Measurements from ENCODE around the gene SLC9A5. TPM values are rescaled to one million over a fixed set of nuclear protein-coding genes. Genes with fewer than 3 reads are reported as not detected.
A peak's percentile ranks its signal among the peaks of the same experiment; 100 is the strongest.

The SLC9A5 gene
- total RNA-seq, 1 donor from 2014 or later: 0.84 TPM

DNA sequence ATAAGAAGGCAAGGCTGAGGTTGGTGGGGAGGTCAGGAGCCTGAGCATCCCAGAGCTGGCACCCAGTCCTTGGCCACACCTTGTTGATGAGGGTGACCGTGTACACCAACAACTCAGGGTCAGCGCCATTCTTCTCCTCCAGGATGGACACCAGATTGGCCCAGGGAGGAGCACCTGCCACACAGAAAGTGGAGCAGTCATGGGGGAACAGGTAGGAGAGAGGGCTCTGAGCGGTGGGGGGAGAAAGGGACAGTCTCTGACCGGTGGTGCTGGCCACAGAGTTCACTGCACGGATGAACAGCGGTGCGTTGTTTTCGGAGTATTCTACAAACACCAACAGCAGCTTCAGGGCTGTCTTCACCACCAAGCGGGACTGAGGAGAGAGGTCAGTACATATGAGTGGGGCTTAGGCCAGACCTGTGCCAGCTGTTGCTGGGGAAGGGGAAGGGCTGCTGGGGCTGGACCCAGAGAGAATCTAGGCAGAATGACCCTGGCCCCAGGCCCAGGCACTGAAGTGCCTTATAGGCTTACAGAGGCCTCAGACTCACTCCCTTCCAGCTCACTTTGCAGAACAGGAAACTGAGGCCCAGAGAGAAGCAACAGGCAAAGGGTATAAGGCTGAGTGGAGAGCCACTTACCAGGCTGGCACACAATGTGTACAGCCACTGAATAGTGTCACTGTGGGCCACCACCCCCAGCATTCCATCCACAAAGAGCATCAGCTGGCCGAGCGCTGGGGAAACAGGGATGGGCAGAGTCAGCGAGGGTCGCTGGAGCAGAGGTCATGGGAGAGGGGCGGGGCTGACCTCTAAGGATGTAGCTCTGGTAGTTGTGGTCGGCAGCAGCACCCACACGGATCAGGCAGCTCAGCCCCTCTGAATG is 11.1 kb upstream of the SLC9A5 start:
- no peak for ATAC-seq
- intact Hi-C loops (cut with DNase I): no loop called here
- peak; percentile 65 for DNase-seq (ENCODE audit: missing footprints)

DNA sequence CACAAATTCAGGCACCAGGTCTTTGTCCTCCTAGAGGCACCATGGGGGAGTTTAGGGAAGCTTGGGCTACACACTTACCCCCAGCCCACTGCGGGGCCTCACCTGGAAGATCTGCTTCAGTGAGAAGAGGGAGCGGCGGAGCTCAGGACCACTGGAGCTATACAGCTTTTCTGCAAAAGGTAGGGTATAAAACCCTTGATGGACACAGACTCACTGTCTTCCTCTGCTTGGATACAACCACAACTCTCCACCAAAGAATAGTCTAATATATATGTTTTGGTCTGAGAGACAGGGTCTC is 10.6 kb upstream of the SLC9A5 start:
- DNase-seq (ENCODE audit: missing footprints): no peak
- intact Hi-C loops (cut with DNase I): no loop called here
- ATAC-seq: no peak

DNA sequence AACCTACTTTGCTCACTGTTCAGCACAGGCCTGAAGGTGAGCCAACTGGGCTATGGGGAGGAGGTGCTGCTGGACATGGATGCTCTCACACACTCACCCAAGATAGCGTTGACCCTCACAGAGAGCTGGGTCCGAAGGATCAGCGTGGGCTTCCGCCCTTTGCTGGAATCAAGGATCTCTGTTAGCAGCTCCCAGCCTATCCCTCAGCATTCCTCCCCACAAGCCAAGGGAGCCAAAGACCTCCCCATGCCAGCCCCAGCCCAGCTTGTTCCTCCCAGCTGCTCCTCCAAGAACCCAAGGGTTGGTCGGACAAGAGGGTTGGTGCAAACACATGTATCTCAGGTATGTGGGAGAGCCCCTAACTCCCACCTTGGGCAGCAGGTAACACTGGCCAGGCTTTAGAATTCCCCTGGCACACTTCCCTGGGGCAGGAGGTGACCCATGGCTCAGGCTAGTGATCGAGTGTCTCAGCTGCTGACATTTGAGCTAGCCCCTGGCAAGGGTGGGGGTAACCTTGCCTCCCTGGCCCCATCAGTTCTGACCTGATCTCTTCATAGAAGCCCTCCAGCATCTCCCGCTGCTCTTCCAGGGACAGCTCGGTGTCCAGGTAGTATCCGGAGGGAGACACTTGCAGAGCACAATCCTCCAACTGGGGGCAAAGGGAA is 9.8 kb upstream of the SLC9A5 start:
- DNase-seq (ENCODE audit: missing footprints) (peak; percentile 17), ATAC-seq (no peak)
- intact Hi-C loops (cut with DNase I): no loop called here

DNA sequence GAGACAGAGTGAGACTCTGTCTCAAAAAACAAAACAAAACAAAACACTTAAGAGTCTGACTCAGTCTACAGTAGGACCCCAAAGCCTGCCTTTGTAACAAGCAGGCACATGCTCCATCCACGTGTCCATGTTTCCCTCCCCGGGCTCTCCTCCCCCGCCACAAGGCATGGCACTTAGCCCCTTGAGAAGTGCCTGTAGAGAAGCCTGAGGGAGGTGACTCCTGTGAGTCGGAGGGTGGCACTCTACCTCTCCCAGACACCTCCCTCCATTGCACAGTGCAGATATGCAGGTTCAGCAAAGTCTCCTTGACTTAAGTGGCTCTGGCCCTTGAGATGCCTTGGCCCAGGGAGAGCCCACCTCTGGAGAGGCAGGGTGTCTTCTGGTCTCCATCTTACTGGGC is 8.3 kb upstream of the SLC9A5 start:
- DNase-seq (ENCODE audit: missing footprints) (peak; percentile 13), ATAC-seq (no peak)
- intact Hi-C loops (cut with DNase I): no loop called here

GRCh38 chr16:67241008-67241900 is 7.5 kb upstream of the SLC9A5 start:
- ATAC-seq (peak; percentile 39), DNase-seq (ENCODE audit: missing footprints) (peak; percentile 80)
- intact Hi-C loops (cut with DNase I): no loop called here

GRCh38 chr16:67242138-67242730 is 6.5 kb upstream of the SLC9A5 start:
- ATAC-seq (no peak), DNase-seq (ENCODE audit: missing footprints) (peak; percentile 65)
- intact Hi-C loops (cut with DNase I): no loop called here

DNA sequence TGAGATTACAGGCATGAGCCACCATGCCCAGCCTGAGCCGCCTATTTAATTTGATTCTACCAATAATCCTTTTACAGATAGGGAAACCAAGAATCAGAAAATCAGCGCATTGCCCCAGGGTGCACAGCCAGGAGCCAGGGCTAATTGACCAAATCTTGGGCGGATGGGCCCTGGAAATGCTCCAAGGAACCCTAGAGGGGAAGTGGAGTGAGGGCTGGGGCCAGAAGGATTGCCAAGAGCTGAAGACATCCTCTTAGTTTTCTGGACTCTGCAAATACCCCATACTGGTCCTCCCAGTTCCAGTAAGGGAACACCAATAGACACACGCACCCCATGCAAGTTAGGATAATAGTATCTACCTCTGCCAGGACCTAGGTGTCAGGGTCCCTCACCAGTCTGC is 5.3 kb upstream of the SLC9A5 start:
- ATAC-seq: no peak
- intact Hi-C loops (cut with DNase I): no loop called here
- peak; percentile 37 for DNase-seq (ENCODE audit: missing footprints)

- ATAC-seq (peak; percentile 32), DNase-seq (ENCODE audit: missing footprints) (peak; percentile 85)
- intact Hi-C loops (cut with DNase I): loop anchor here (1.0 kb wide), 1 partner anchor 17 kb away; the partner anchor contains the start of gene TMEM208
Measured at GRCh38 chr16:67244387-67245185, 4.2 kb upstream of the SLC9A5 start.

DNA sequence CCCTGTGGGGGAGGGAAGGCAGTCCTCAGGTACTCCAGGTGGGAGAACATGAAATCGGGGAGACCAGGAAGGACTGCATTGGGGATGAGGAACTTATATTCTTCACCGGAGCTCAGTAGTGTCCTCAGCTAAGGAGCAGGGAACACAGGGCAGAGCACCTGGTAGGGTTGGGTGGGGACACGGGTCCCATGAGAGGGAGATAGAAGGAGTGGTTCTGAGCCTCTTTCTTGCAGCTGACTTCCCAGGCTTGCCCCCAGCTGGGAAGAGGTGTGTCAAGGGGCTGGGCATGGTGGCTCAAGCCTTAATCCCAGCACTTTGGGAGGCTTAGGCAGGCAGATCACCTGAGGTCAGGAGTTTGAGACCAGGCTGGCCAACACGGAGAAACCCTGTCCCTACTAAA is 3.6 kb upstream of the SLC9A5 start:
- ATAC-seq (no peak), DNase-seq (ENCODE audit: missing footprints) (peak; percentile 28)
- intact Hi-C loops (cut with DNase I): no loop called here

DNA sequence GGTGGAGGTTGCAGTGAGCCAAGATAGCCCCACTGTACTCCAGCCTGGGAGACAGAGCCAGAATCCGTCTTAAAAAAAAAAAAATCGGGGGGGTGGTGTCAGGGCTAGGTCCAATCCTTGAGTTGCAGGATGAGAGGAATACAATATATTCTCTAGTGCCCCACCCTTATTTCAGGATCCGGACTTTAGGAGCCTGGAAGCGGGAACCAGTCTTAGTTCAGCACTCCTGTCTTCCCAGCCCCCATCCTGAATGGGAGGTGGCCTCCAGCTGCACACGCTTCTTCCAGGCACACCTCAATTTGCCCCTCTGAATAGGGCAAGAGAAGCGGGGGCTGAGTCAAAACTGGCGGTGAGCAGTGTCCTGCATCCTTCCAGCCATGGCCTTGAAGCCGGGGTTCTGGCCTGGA is 3.1 kb upstream of the SLC9A5 start:
- no peak for DNase-seq (ENCODE audit: missing footprints)
- intact Hi-C loops (cut with DNase I): no loop called here
- no peak for ATAC-seq

- intact Hi-C loops (cut with DNase I): no loop called here
- DNase-seq (ENCODE audit: missing footprints) (peak; percentile 90), ATAC-seq (peak; percentile 48)
Measured at GRCh38 chr16:67246081-67246755, 2.6 kb upstream of the SLC9A5 start.

DNA sequence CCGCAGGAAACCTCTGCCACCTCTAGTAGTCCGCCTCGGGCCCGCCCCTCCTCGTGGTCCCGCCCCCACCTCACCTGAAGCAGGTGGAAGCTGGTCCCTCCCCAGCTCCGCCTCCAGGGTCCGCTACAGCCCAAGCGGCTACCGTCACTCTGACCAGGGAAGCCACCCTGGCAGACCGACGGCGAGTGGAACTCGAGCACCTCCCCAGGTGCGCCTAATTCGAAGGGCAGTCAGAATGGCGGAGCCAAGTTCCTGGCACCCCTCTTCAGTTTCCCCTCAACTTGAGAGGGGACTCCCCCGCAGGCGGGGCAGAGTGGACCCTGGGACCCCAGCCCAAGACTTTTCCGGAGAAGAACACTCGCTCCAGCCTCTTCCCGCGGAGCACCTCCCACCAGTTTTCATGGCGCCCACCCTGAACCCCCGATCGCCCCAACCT is 2.0 kb upstream of the SLC9A5 start:
- intact Hi-C loops (cut with DNase I): no loop called here
- peak; percentile 1 for ATAC-seq
- peak; percentile 70 for DNase-seq (ENCODE audit: missing footprints)

- peak; percentile 89 for ATAC-seq
- intact Hi-C loops (cut with DNase I): no loop called here
- DNase-seq (ENCODE audit: missing footprints): peak; percentile 99
Measured at GRCh38 chr16:67247192-67248072, 1.3 kb upstream of the SLC9A5 start, which contains the start of gene FHOD1. Gene FHOD1 (minus strand): TSS chr16:67247481. CDS start chr16:67247410, 71 bp downstream.

- ATAC-seq (no peak), DNase-seq (ENCODE audit: missing footprints) (no peak)
- intact Hi-C loops (cut with DNase I): no loop called here
Measured at GRCh38 chr16:67248073-67248400, 742 bp upstream of the SLC9A5 start.

- DNase-seq (ENCODE audit: missing footprints) (no peak), ATAC-seq (no peak)
- intact Hi-C loops (cut with DNase I): no loop called here
Measured at GRCh38 chr16:67249178-67250044, 632 bp downstream of the SLC9A5 start.

GRCh38 chr16:67250045-67250327 is 1.2 kb downstream of the SLC9A5 start:
- intact Hi-C loops (cut with DNase I): no loop called here
- ATAC-seq: no peak
- peak; percentile 13 for DNase-seq (ENCODE audit: missing footprints)
